HepG2 (cell line): Measurements from ENCODE around the gene NCOA6. TPM values are rescaled to one million over a fixed set of nuclear protein-coding genes. Genes with fewer than 3 reads are reported as not detected.

Experiments used
- ARID4A ChIP-seq: sonication (generic); formaldehyde crosslinking; IDR thresholded peaks from 2 replicates; pipeline ENCODE4 v1.5.0; 2020; ENCODE audit warnings: mild to moderate bottlenecking, missing genetic modification reagents, borderline replicate concordance
- CAMTA2 ChIP-seq: sonication (generic); formaldehyde crosslinking; IDR thresholded peaks from 2 replicates; pipeline ENCODE4 v1.4.0; 2020; ENCODE audit warnings: mild to moderate bottlenecking, missing genetic modification reagents, borderline replicate concordance
- CREM ChIP-seq, 2 experiments: sonication (generic) in 1 of 2; formaldehyde crosslinking in 1 of 2; IDR thresholded peaks; 2 replicates each; pipeline versions ENCODE4 v1.4.0 to v1.6.1; 2016 to 2020; ENCODE audit warnings: antibody characterized with exemption in 1 of 2, mild to moderate bottlenecking in 1 of 2, missing genetic modification reagents in 1 of 2
- CSRNP1 ChIP-seq: sonication (generic); formaldehyde crosslinking; IDR thresholded peaks from 2 replicates; pipeline ENCODE4 v1.8.1; 2023; ENCODE audit warnings: mild to moderate bottlenecking, missing genetic modification reagents
- ETV5 ChIP-seq: IDR thresholded peaks from 2 replicates; pipeline ENCODE4 v1.6.1; 2018; ENCODE audit warnings: missing biosample characterization, missing genetic modification reagents, inconsistent platforms, borderline replicate concordance
- FOXO4 ChIP-seq: sonication (generic); formaldehyde crosslinking; conservative IDR thresholded peaks from 2 replicates; pipeline ENCODE4 v1.8.1; 2023; ENCODE audit warnings: missing genetic modification reagents
- KDM5B ChIP-seq: sonication (generic); formaldehyde crosslinking; IDR thresholded peaks from 2 replicates; pipeline ENCODE4 v1.4.0; 2020; ENCODE audit warnings: missing genetic modification reagents, mild to moderate bottlenecking, borderline replicate concordance
- MYNN ChIP-seq: sonication (generic); formaldehyde crosslinking; IDR thresholded peaks from 2 replicates; pipeline ENCODE4 v1.4.0; 2020; ENCODE audit warnings: mild to moderate bottlenecking, low read depth, missing genetic modification reagents
- MZF1 ChIP-seq: sonication (generic); formaldehyde crosslinking; IDR thresholded peaks from 2 replicates; pipeline ENCODE4 v1.8.1; 2023; ENCODE audit warnings: mild to moderate bottlenecking, missing genetic modification reagents, borderline replicate concordance
- NFE2 ChIP-seq: sonication (generic); formaldehyde crosslinking; IDR thresholded peaks from 2 replicates; pipeline ENCODE4 v1.4.0; 2020; ENCODE audit warnings: missing genetic modification reagents
- SIX1 ChIP-seq: sonication (generic); formaldehyde crosslinking; IDR thresholded peaks from 2 replicates; pipeline ENCODE4 v1.4.0; 2020; ENCODE audit warnings: missing genetic modification reagents, borderline replicate concordance
- SKIL ChIP-seq: sonication (generic); formaldehyde crosslinking; IDR thresholded peaks from 2 replicates; pipeline ENCODE4 v1.8.0; 2022; ENCODE audit warnings: missing genetic modification reagents, mild to moderate bottlenecking, moderate library complexity, borderline replicate concordance
- ZNF230 ChIP-seq: sonication (generic); formaldehyde crosslinking; IDR thresholded peaks from 2 replicates; pipeline ENCODE4 v1.4.0; 2020; ENCODE audit warnings: mild to moderate bottlenecking, missing genetic modification reagents
- ZNF414 ChIP-seq: sonication (generic); formaldehyde crosslinking; IDR thresholded peaks from 2 replicates; pipeline ENCODE4 v1.5.0; 2020; ENCODE audit warnings: missing genetic modification reagents
- ZNF569 ChIP-seq: sonication (generic); formaldehyde crosslinking; IDR thresholded peaks from 2 replicates; pipeline ENCODE4 v1.5.0; 2020; ENCODE audit warnings: mild to moderate bottlenecking, missing genetic modification reagents, moderate library complexity, borderline replicate concordance
- ZNF607 ChIP-seq: sonication (generic); formaldehyde crosslinking; IDR thresholded peaks from 2 replicates; pipeline ENCODE4 v1.5.1; 2020; ENCODE audit warnings: missing genetic modification reagents, mild to moderate bottlenecking, borderline replicate concordance
- ZNF629 ChIP-seq: sonication (generic); formaldehyde crosslinking; conservative IDR thresholded peaks from 2 replicates; pipeline ENCODE4 v1.5.0; 2020; ENCODE audit warnings: missing genetic modification reagents
- polyA plus RNA-seq, 8 experiments: library from polyadenylated mRNA; depleted of rRNA in 3 of 8; stranded (reverse) in 7 of 8; unstranded in 1 of 8; fragments of >200 nt; fragmentation: Illumina TruSeq in 4 of 8; extraction: Trizol in 4 of 8; gene quantifications; 2 replicates each; pipeline versions ENCODE4 v1.2.1 to v1.2.3, GENCODE V29; 2011 to 2016; ENCODE audit warnings: low read depth in 4 of 8, missing spikeins in 1 of 8, mixed read lengths in 1 of 8; ENCODE audit not compliant: insufficient read depth in 1 of 8
- total RNA-seq, 5 experiments: library from RNA; depleted of rRNA; stranded (reverse); fragments of >200 nt; fragmentation: Illumina TruSeq; extraction: Trizol; gene quantifications; 2 replicates each; pipeline ENCODE4 v1.2.3, GENCODE V29; 2016; ENCODE audit warnings: low read depth in 1 of 5

NCOA6 gene
- total and polyA plus RNA-seq, 2 of the 13 experiments (the other 11 are each of a cell fraction or from before 2014, with no cell fraction given): 11.2 to 29.3 TPM

GRCh38 chr20:34824806-34825529 lies 483 bp downstream of the NCOA6 start (continued):
- TF ChIP-seq CSRNP1 (CRISPR knock-in tag): 0 out of 2 replicates have a peak, but pooled peaks have one; percentile 60
- TF ChIP-seq ZNF230 (CRISPR knock-in tag): peak; percentile 87; the same call in 1 of the 2 replicates
- TF ChIP-seq SKIL: no peak
- TF ChIP-seq ARID4A (CRISPR knock-in tag): peak; percentile 66
- 0 out of 2 replicates have a peak, but pooled peaks have one; percentile 88 for TF ChIP-seq FOXO4
- TF ChIP-seq KDM5B (CRISPR knock-in tag): peak; percentile 87
- TF ChIP-seq ZNF569 (CRISPR knock-in tag): no peak
- no peak for TF ChIP-seq SIX1 (CRISPR knock-in tag)
- no peak for TF ChIP-seq ZNF414 (CRISPR knock-in tag)
- TF ChIP-seq MYNN: no peak
- no peak for TF ChIP-seq MZF1
- peak; percentile 56; the same call in 1 of the 2 replicates for TF ChIP-seq ZNF629 (CRISPR knock-in tag)
- no peak for TF ChIP-seq NFE2 (CRISPR knock-in tag)
- 0 out of 2 replicates have a peak, but pooled peaks have one; percentile 25 for TF ChIP-seq ETV5
- TF ChIP-seq CAMTA2 (CRISPR knock-in tag): no peak
- no peak for TF ChIP-seq CREM (IDR thresholded peaks at IDR 0.05)
- TF ChIP-seq CREM (CRISPR knock-in tag; IDR thresholded peaks at IDR 0.05): no peak
- peak; percentile 94; the same call in 1 of the 2 replicates for TF ChIP-seq ZNF607 (CRISPR knock-in tag)
